DND-41 (cell line): ENCODE results near the gene LRP1.

Experiments
- ATAC-seq: fragments of 200-7000 bp; cut with Tn5 transposase; 3 replicates; pipeline ENCODE4 v1.9.1; 2021; ENCODE audit warnings: low read depth; ENCODE audit not compliant: insufficient read depth
- DNase-seq: peaks from one replicate; pipeline ENCODE4 v3.0.0-alpha.2; 2020
- H2AFZ ChIP-seq: 2 replicates; pipeline ENCODE4 v1.6.0; 2012; ENCODE audit warnings: low read depth, low read length
- H3K27ac ChIP-seq: 2 replicates; pipeline ENCODE4 v1.5.1; 2012; ENCODE audit warnings: low read length, inconsistent platforms
- H3K27me3 ChIP-seq: fragments of 200-600 bp; sonication (generic); 2 replicates; pipeline ENCODE4 v1.6.0; 2012; ENCODE audit warnings: low read length, mild to moderate bottlenecking, inconsistent platforms; ENCODE audit not compliant: insufficient read depth, poor library complexity
- H3K36me3 ChIP-seq: 2 replicates; pipeline ENCODE4 v1.5.1; 2012; ENCODE audit warnings: low read length, inconsistent platforms; ENCODE audit not compliant: insufficient read depth
- H3K4me1 ChIP-seq: 2 replicates; pipeline ENCODE4 v1.5.1; 2012; ENCODE audit warnings: mild to moderate bottlenecking, low read length; ENCODE audit not compliant: insufficient read depth
- H3K4me2 ChIP-seq: 2 replicates; pipeline ENCODE4 v1.6.0; 2012; ENCODE audit warnings: mild to moderate bottlenecking, moderate library complexity, low read length, inconsistent platforms; ENCODE audit not compliant: insufficient read depth
- H3K4me3 ChIP-seq, 2 experiments: fragments of 200-600 bp in 1 of 2; shearing (Covaris generic) in 1 of 2; 2 replicates each; pipeline ENCODE4 v1.5.1; 2012 to 2016; ENCODE audit warnings: inconsistent platforms in 2 of 2, low read length in 2 of 2, mild to moderate bottlenecking in 2 of 2, low read depth in 1 of 2, moderate library complexity in 1 of 2
- H3K79me2 ChIP-seq: 2 replicates; pipeline ENCODE4 v1.6.0; 2012; ENCODE audit warnings: low read length, inconsistent platforms; ENCODE audit not compliant: insufficient read depth
- H3K9ac ChIP-seq: 2 replicates; pipeline ENCODE4 v1.6.0; 2012; ENCODE audit warnings: low read depth, mild to moderate bottlenecking, inconsistent platforms, low read length, moderate library complexity
- H3K9me3 ChIP-seq: 2 replicates; pipeline ENCODE4 v1.5.1; 2012; ENCODE audit warnings: low read length, moderate library complexity, mild to moderate bottlenecking, inconsistent platforms; ENCODE audit not compliant: insufficient read depth, severe bottlenecking
- H4K20me1 ChIP-seq: 2 replicates; pipeline ENCODE4 v1.6.0; 2012; ENCODE audit warnings: low read length; ENCODE audit not compliant: insufficient read depth
- CTCF ChIP-seq: IDR thresholded peaks from 2 replicates; pipeline ENCODE4 v1.5.1; 2012; ENCODE audit warnings: borderline replicate concordance, low read length, moderate library complexity, mild to moderate bottlenecking; ENCODE audit not compliant: poor library complexity, severe bottlenecking; ENCODE audit errors: extremely low read depth
- EZH2 ChIP-seq: IDR thresholded peaks from 3 replicates; pipeline ENCODE4 v1.6.1; 2012; ENCODE audit warnings: borderline replicate concordance, low read depth, mild to moderate bottlenecking, moderate library complexity, low read length, inconsistent platforms; ENCODE audit not compliant: severe bottlenecking

The LRP1 gene

DNA sequence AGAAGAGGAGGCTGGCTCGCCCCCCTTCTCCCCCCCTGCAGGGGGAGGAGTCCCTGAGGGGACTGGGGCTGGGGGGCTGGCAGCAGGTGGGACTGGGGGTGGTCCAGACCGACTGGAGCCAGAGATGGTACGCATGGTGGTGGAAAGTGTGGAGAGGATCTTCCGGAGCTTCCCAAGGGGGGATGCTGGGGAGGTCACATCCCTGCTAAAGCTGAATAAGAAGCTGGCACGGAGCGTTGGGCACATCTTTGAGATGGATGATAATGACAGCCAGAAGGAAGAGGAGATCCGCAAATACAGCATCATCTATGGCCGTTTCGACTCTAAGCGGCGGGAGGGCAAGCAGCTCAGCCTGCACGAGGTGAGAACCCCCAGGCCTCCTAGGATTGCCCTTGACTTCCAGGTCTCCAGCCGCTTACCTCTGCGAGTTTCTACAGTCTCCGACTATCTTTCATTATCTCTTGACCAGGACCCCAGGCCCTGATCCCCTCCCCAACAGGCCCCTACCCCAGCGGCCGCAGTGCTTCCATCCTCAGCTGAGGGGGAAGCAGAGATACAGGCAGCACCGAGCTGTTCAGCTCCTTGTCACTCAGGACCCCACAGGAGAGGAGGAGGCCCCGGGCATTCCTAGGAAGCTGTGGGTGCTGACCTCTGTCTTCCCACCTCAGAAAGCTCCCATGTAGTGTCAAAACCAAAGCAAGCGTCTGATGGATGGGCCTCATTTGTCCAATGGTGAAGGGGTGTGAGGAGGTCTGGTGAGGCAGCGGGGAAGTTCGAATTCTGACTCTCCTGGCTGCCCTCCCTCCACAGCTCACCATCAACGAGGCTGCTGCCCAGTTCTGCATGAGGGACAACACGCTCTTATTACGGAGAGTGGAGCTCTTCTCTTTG is 36.4 kb upstream of the LRP1 start:
- no peaks in the 10 kb centered on the region for H3K27me3 ChIP-seq
- H3K4me3 ChIP-seq = no peak overlapping the region
- DNase-seq (no peak), ATAC-seq (no peak)
- peaks cover 16% of the 10 kb centered on the region for H4K20me1 ChIP-seq
- H3K9ac ChIP-seq = no peak overlapping the region
- H2AFZ ChIP-seq = no peak overlapping the region
- no peaks in the 10 kb centered on the region for H3K9me3 ChIP-seq
- peaks cover 22% of the 10 kb centered on the region for H3K4me1 ChIP-seq
- H3K36me3 ChIP-seq = peaks cover 53% of the 10 kb centered on the region
- no peak overlapping the region for H3K4me2 ChIP-seq
- H3K27ac ChIP-seq = no peak overlapping the region
- H3K79me2 ChIP-seq = peaks cover 11% of the 10 kb centered on the region
- TF ChIP-seq CTCF (no peak), EZH2 (no peak)

DNA sequence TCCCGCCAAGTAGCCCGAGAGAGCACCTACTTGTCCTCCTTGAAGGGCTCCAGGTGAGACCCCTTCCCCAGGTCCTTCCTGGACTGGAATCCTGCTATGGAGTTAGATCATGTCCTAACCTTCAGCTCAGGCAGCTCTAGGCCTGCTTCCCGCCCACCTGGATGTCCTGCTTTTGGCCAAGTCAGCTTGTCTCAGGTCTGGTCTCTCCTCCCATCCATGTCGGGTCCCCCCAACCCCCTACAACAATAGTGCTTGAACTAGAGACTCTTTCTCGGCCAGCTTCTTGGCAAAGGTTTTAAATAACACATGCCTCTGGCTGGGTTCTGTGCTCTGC is 35.8 kb upstream of the LRP1 start:
- peaks cover 59% of the 10 kb centered on the region for H3K36me3 ChIP-seq
- ATAC-seq (no peak), DNase-seq (no peak)
- peaks cover 22% of the 10 kb centered on the region for H3K4me1 ChIP-seq
- no peak overlapping the region for H3K4me3 ChIP-seq
- no peak overlapping the region for H2AFZ ChIP-seq
- no peak overlapping the region for H3K27ac ChIP-seq
- H3K79me2 ChIP-seq = peaks cover 11% of the 10 kb centered on the region
- H3K9me3 ChIP-seq = no peaks in the 10 kb centered on the region
- no peak overlapping the region for H3K4me2 ChIP-seq
- H3K9ac ChIP-seq = no peak overlapping the region
- H3K27me3 ChIP-seq = no peaks in the 10 kb centered on the region
- no peak for TF ChIP-seq EZH2
- TF ChIP-seq CTCF = no peak
- peaks cover 16% of the 10 kb centered on the region for H4K20me1 ChIP-seq

- Histone ChIP-seq H3K27ac (no peak overlapping the region), H3K4me3 (no peak overlapping the region), H4K20me1 (peaks cover 16% of the 10 kb centered on the region), H3K9ac (no peak overlapping the region), H3K27me3 (no peaks in the 10 kb centered on the region), H3K36me3 (peaks cover 60% of the 10 kb centered on the region), H3K9me3 (no peaks in the 10 kb centered on the region), H2AFZ (no peak overlapping the region), H3K4me1 (peaks cover 21% of the 10 kb centered on the region), H3K79me2 (peaks cover 11% of the 10 kb centered on the region), H3K4me2 (no peak overlapping the region)
- TF ChIP-seq CTCF (no peak), EZH2 (no peak)
- ATAC-seq = no peak
- DNase-seq = no peak
Measured at GRCh38 chr12:57092876-57093414, 35.3 kb upstream of the LRP1 start.
